ENCODE measurements around the gene RNF8.
"Not testable (repeated sequence)": the region's sequence is repeated elsewhere in the genome, so short reads cannot be mapped to it uniquely, and the experiment has no call there.

Gene RNF8

DNA sequence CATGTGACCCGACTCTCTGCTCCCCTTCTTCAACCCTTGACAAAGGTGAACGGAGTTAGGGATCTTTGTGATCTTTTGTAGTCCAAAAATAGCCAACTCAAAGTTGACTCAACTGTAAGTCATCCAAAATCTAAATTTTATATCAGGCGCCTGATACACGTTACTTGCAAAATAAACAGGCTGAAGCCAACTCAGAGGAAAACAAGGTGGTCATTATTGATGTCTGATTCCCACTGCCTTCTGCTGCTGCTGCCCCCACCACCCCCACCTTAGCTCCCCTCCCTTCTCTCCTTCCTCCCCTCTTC, 13.2 kb upstream of the RNF8 start:
- POLR2A ChIA-PET: no interaction called here
- DNase-seq (ENCODE audit: low read depth, low spot score): no peak

GRCh38 chr6:37343248-37343647, 10.5 kb upstream of the RNF8 start:
- TF ChIP-seq, protein P1, sequence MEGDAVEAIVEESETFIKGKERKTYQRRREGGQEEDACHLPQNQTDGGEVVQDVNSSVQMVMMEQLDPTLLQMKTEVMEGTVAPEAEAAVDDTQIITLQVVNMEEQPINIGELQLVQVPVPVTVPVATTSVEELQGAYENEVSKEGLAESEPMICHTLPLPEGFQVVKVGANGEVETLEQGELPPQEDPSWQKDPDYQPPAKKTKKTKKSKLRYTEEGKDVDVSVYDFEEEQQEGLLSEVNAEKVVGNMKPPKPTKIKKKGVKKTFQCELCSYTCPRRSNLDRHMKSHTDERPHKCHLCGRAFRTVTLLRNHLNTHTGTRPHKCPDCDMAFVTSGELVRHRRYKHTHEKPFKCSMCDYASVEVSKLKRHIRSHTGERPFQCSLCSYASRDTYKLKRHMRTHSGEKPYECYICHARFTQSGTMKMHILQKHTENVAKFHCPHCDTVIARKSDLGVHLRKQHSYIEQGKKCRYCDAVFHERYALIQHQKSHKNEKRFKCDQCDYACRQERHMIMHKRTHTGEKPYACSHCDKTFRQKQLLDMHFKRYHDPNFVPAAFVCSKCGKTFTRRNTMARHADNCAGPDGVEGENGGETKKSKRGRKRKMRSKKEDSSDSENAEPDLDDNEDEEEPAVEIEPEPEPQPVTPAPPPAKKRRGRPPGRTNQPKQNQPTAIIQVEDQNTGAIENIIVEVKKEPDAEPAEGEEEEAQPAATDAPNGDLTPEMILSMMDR (IDR thresholded peaks at IDR 0.05; ENCODE audit: insufficient read depth, low read length, missing control alignments): no peak
- H3K4me3 ChIP-seq (ENCODE audit: low read depth, low read length): no peak overlapping the region
- no peak for DNase-seq (ENCODE audit: low read depth, low spot score)
- CTCF ChIA-PET: interaction anchor here (2.1 kb wide), 1 partner anchor 18 kb away, joined by 6 read pairs; no protein-coding TSS in a partner anchor
- POLR2A ChIA-PET: no interaction called here

More for the DNA sequence above, 13.2 kb upstream of the RNF8 start:
- H3K4me3 ChIP-seq (ENCODE audit: low read depth, low read length): no peak overlapping the region
- CTCF ChIA-PET: interaction anchor here (3.2 kb wide), 1 partner anchor 15 kb away, joined by 15 read pairs; no protein-coding TSS in a partner anchor
- TF ChIP-seq, protein P1 (IDR thresholded peaks at IDR 0.05; ENCODE audit: insufficient read depth, low read length, missing control alignments): no peak

DNA sequence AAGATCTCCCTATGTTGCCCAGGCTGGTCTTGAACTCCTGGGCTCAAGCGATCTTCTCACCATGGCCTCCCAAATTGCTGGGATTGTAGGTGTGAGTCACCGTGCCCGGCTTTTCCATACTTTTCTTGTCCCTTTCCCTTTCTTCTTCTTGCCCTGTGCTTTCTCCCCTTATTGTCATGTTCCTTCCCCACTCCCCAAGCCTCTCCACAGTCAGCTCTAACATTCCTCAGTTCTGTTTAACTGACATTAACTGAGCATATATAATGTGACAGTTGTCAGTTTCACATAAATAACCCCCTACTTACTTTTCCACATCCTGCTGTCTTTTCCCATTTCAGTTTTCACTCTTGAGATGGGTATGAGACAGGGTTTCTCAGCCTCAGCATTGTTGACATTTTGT, 9.5 kb upstream of the RNF8 start:
- CTCF ChIA-PET: interaction anchor here (2.1 kb wide), 1 partner anchor 19 kb away, joined by 6 read pairs; no protein-coding TSS in a partner anchor
- no peak for DNase-seq (ENCODE audit: low read depth, low spot score)

DNA sequence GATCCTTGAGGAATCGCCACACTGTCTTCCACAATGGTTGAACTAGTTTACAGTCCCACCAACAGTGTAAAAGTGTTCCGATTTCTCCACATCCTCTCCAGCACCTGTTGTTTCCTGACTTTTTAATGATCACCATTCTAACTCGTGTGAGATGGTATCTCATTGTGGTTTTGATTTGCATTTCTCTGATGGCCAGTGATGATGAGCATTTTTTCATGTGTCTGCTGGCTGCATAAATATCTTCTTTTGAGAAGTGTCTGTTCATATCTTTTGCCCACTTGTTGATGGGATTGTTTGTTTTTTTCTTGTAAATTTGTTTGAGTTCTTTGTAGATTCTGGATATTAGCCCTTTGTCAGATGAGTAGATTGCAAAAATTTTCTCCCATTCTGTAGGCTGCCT, 8.0 kb upstream of the RNF8 start:
- CTCF ChIA-PET; DNase-seq (ENCODE audit: low read depth, low spot score); H3K4me3 ChIP-seq (ENCODE audit: low read depth, low read length); POLR2A ChIA-PET: not testable (repeated sequence)

More for the DNA sequence above, 9.5 kb upstream of the RNF8 start:
- TF ChIP-seq, protein P1 (IDR thresholded peaks at IDR 0.05; ENCODE audit: insufficient read depth, low read length, missing control alignments): no peak
- no peak overlapping the region for H3K4me3 ChIP-seq (ENCODE audit: low read depth, low read length)
- POLR2A ChIA-PET: no interaction called here

DNA sequence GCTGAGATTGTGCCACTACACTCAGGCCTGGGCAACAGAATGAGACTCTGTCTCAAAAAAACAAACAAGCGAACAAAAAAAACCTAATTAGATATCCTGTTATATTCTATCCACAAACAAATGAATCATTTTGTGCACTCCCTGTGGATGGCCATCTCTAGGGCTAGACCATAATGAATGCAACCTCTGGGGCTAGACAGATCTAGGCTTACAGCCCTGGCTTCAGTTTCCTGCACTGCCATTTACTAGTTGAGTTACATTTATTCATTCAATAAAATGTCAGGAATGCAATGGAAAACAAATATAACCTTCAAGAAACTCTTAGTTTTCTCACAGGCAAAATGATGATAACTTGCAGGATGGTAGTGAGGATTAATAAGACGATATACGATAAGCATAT, 6.6 kb upstream of the RNF8 start:
- ChIA-PET POLR2A (no interaction called here), CTCF (no interaction called here)
- H3K4me3 ChIP-seq (ENCODE audit: low read depth, low read length): no peak overlapping the region
- TF ChIP-seq, protein P1 (IDR thresholded peaks at IDR 0.05; ENCODE audit: insufficient read depth, low read length, missing control alignments): no peak
- DNase-seq (ENCODE audit: low read depth, low spot score): no peak

DNA sequence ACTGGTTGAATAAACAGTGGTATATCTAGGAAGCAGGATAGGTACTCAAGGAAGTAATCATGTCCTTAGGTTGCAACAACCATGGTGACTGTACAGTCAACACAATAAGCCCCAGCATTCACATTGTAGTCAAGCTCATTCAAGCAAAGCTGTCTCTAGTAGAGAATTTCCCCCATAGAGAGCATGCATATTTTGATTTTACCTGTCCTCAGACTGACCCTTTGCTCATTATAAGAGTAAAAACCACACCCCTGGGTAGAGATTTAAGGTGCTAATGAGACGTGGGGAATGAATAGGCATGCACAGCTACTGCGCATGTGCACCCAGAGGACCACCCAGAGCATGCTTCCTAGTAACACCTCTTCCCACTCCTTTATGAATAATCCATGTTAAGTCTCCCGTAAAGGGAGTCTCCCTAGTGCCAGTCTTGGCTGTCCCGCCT, 6.1 kb upstream of the RNF8 start:
- CTCF ChIA-PET: no interaction called here
- POLR2A ChIA-PET: no interaction called here
- TF ChIP-seq, protein P1 (IDR thresholded peaks at IDR 0.05; ENCODE audit: insufficient read depth, low read length, missing control alignments): no peak
- H3K4me3 ChIP-seq (ENCODE audit: low read depth, low read length): no peak overlapping the region
- no peak for DNase-seq (ENCODE audit: low read depth, low spot score)

- CTCF ChIA-PET: interaction anchor here (0.8 kb wide), 1 partner anchor 26 kb away, joined by 3 read pairs; no protein-coding TSS in a partner anchor
- no peak for DNase-seq (ENCODE audit: low read depth, low spot score)
- POLR2A ChIA-PET: no interaction called here
- TF ChIP-seq, protein P1 (IDR thresholded peaks at IDR 0.05; ENCODE audit: insufficient read depth, low read length, missing control alignments): no peak
- no peak overlapping the region for H3K4me3 ChIP-seq (ENCODE audit: low read depth, low read length)
Observed at GRCh38 chr6:37351027-37351426, 2.8 kb upstream of the RNF8 start.
